Middle frontal gyrus (tissue), 1 donor: ENCODE results near the gene FZD2.
"Not testable (repeated sequence)": the region's sequence is repeated elsewhere in the genome, so short reads cannot be mapped to it uniquely, and the experiment has no call there.

Experiments
- DNase-seq: peaks from one replicate; pipeline ENCODE4 v3.0.0-alpha.2; 2015; ENCODE audit warnings: low spot score; ENCODE audit errors: extremely low spot score

FZD2 gene

GRCh38 chr17:44546671-44547606 is 10.3 kb upstream of the FZD2 start:
- no peak for DNase-seq

- no peak for DNase-seq
Measured at GRCh38 chr17:44547625-44548267, 9.5 kb upstream of the FZD2 start.

- DNase-seq: no peak
Measured at GRCh38 chr17:44548376-44549230, 8.7 kb upstream of the FZD2 start.

- DNase-seq: no peak
Measured at GRCh38 chr17:44549686-44550085, 7.6 kb upstream of the FZD2 start.

- no peak for DNase-seq
Measured at GRCh38 chr17:44552361-44552760, 4.9 kb upstream of the FZD2 start.

- no peak for DNase-seq
Measured at GRCh38 chr17:44555099-44555498, 2.2 kb upstream of the FZD2 start.

- no peak for DNase-seq
Measured at GRCh38 chr17:44556166-44556831, 985 bp upstream of the FZD2 start.

- DNase-seq: no peak
Measured at GRCh38 chr17:44557651-44558285, 484 bp downstream of the FZD2 start.

- no peak for DNase-seq
Measured at GRCh38 chr17:44558334-44558709, 1.0 kb downstream of the FZD2 start.

- DNase-seq: no peak
Measured at GRCh38 chr17:44558710-44559633, 1.7 kb downstream of the FZD2 start.

GRCh38 chr17:44559634-44560554 is 2.6 kb downstream of the FZD2 start:
- no peak for DNase-seq

- no peak for DNase-seq
Measured at GRCh38 chr17:44561237-44561623, 3.9 kb downstream of the FZD2 start.

GRCh38 chr17:44564429-44564828 is 7.1 kb downstream of the FZD2 start:
- DNase-seq: no peak

GRCh38 chr17:44565866-44566443 is 8.7 kb downstream of the FZD2 start:
- DNase-seq: no peak

GRCh38 chr17:44568311-44568944 is 11.1 kb downstream of the FZD2 start:
- not testable (repeated sequence) for DNase-seq

GRCh38 chr17:44568945-44569858 is 11.9 kb downstream of the FZD2 start:
- no peak for DNase-seq

GRCh38 chr17:44572801-44573200 is 15.5 kb downstream of the FZD2 start:
- DNase-seq: no peak
